Neuronal stem cell (in vitro differentiated cells): ENCODE measurements around the gene PISD.

Source experiments
- DNase-seq: peaks from one replicate; pipeline ENCODE4 v3.0.0-alpha.2; 2013; ENCODE audit warnings: low spot score
- H2AFZ ChIP-seq: one replicate; pipeline ENCODE4 v1.6.1; 2013; ENCODE audit warnings: mild to moderate bottlenecking, low read length, inconsistent platforms
- H2AK5ac ChIP-seq: 2 replicates; pipeline ENCODE4 v1.6.1; 2013; ENCODE audit warnings: low read depth, mild to moderate bottlenecking, inconsistent platforms, low read length, moderate library complexity, mixed read lengths
- H2BK120ac ChIP-seq: 2 replicates; pipeline ENCODE4 v1.6.1; 2013; ENCODE audit warnings: low read depth, mild to moderate bottlenecking, inconsistent platforms, low read length, moderate library complexity, mixed read lengths
- H2BK12ac ChIP-seq: one replicate; pipeline ENCODE4 v1.6.1; 2013; ENCODE audit warnings: low read length, inconsistent platforms
- H2BK15ac ChIP-seq: 2 replicates; pipeline ENCODE4 v1.6.1; 2013; ENCODE audit warnings: mild to moderate bottlenecking, low read length, inconsistent platforms, mixed read lengths
- H2BK5ac ChIP-seq: one replicate; pipeline ENCODE4 v1.6.1; 2013; ENCODE audit warnings: inconsistent platforms, mild to moderate bottlenecking, low read length, moderate library complexity
- H3K14ac ChIP-seq: one replicate; pipeline ENCODE4 v1.6.1; 2013; ENCODE audit warnings: low read length, inconsistent platforms
- H3K18ac ChIP-seq: 2 replicates; pipeline ENCODE4 v1.6.1; 2013; ENCODE audit warnings: low read length, inconsistent platforms
- H3K23ac ChIP-seq: 2 replicates; pipeline ENCODE4 v1.6.1; 2013; ENCODE audit warnings: low read depth, mild to moderate bottlenecking, mixed read lengths, low read length, inconsistent platforms; ENCODE audit not compliant: poor library complexity
- H3K27ac ChIP-seq: replicated peaks from 3 replicates; pipeline ENCODE4 v1.5.1; 2013; ENCODE audit warnings: low read length, inconsistent platforms
- H3K27me3 ChIP-seq, 3 experiments: 2 replicates each; pipeline ENCODE4 v1.6.1; 2013; ENCODE audit warnings: low read length in 3 of 3, mild to moderate bottlenecking in 2 of 3, inconsistent platforms in 1 of 3, low read depth in 1 of 3, mixed read lengths in 1 of 3, moderate library complexity in 1 of 3; ENCODE audit not compliant: control insufficient read depth in 3 of 3, insufficient read depth in 3 of 3
- H3K36me3 ChIP-seq, 2 donors: replicated peaks in 1 of 2; 2 replicates each; pipeline ENCODE4 v1.6.1; 2013; ENCODE audit warnings: low read length in 2 of 2; ENCODE audit not compliant: control insufficient read depth in 2 of 2, insufficient read depth in 2 of 2
- H3K4ac ChIP-seq: 2 replicates; pipeline ENCODE4 v1.6.1; 2013; ENCODE audit warnings: inconsistent platforms, mild to moderate bottlenecking, low read length, moderate library complexity
- H3K4me1 ChIP-seq, 2 donors: 1 replicate in 1 of 2; 2 replicates in 1 of 2; pipeline ENCODE4 v1.6.1; 2013; ENCODE audit warnings: low read length in 2 of 2, low read depth in 1 of 2; ENCODE audit not compliant: control insufficient read depth in 2 of 2, insufficient read depth in 1 of 2
- H3K4me2 ChIP-seq: one replicate; pipeline ENCODE4 v1.6.1; 2013; ENCODE audit warnings: mild to moderate bottlenecking, low read length, inconsistent platforms; ENCODE audit not compliant: insufficient read depth, poor library complexity, severe bottlenecking
- H3K4me3 ChIP-seq, 2 donors: 2 replicates each; pipeline ENCODE4 v1.5.1; 2013; ENCODE audit warnings: low read length in 2 of 2, mild to moderate bottlenecking in 2 of 2, inconsistent platforms in 1 of 2, moderate library complexity in 1 of 2
- H3K79me1 ChIP-seq: one replicate; pipeline ENCODE4 v1.6.1; 2013; ENCODE audit warnings: low read depth, mild to moderate bottlenecking, inconsistent platforms, low read length, moderate library complexity
- H3K9ac ChIP-seq: one replicate; pipeline ENCODE4 v1.6.1; 2013; ENCODE audit warnings: mild to moderate bottlenecking, low read depth, low read length, inconsistent platforms; ENCODE audit not compliant: poor library complexity
- H3K9me3 ChIP-seq, 2 donors: replicated peaks in 1 of 2; 2 replicates each; pipeline versions ENCODE3 to v1.6.1; 2013; ENCODE audit warnings: low read length in 2 of 2, mild to moderate bottlenecking in 2 of 2, inconsistent platforms in 1 of 2, low read depth in 1 of 2, mixed read lengths in 1 of 2, moderate library complexity in 1 of 2; ENCODE audit not compliant: control insufficient read depth in 2 of 2, insufficient read depth in 1 of 2
- H4K8ac ChIP-seq: one replicate; pipeline ENCODE4 v1.6.1; 2013; ENCODE audit warnings: low read depth, mild to moderate bottlenecking, inconsistent platforms, low read length, moderate library complexity
- H4K91ac ChIP-seq: one replicate; pipeline ENCODE4 v1.6.1; 2013; ENCODE audit warnings: low read length, low read depth, mild to moderate bottlenecking, inconsistent platforms; ENCODE audit not compliant: poor library complexity
- WGBS, 2 donors: extraction: QIAGEN DNeasy Blood & Tissue Kit; methylation state at CpG; one replicate each; pipeline ENCODE4 v1.1.7; 2013; ENCODE audit warnings: missing lambda C conversion rate in 2 of 2, mixed read lengths in 1 of 2; ENCODE audit not compliant: insufficient read length in 2 of 2, insufficient replicate concordance in 1 of 2; ENCODE audit errors: extremely low coverage in 2 of 2; 5-methylcytosine and 5-hydroxymethylcytosine counted together

Gene PISD

GRCh38 chr22:31682751-31683150 is 20.7 kb upstream of the PISD start:
- peaks cover 24 to 54% of the 10 kb centered on the region in 2 donors for H3K36me3 ChIP-seq
- DNase-seq: no peak
- H3K18ac ChIP-seq: no peak overlapping the region
- no peak overlapping the region for H2BK5ac ChIP-seq
- H3K4me3 ChIP-seq: no peak overlapping the region
- H3K9ac ChIP-seq: no peak overlapping the region
- no CpG with 5 or more reads among the region's 7 CpGs for WGBS, 2 donors
- H2BK12ac ChIP-seq: no peak overlapping the region
- H2AK5ac ChIP-seq: no peak overlapping the region
- no peak overlapping the region for H3K4ac ChIP-seq
- no peak overlapping the region for H3K27ac ChIP-seq
- H2BK120ac ChIP-seq: no peak overlapping the region
- no peak overlapping the region for H2BK15ac ChIP-seq
- no peaks in the 10 kb centered on the region for H3K79me1 ChIP-seq
- no peaks in the 10 kb centered on the region for H3K27me3 ChIP-seq
- H3K9me3 ChIP-seq: no peaks in the 10 kb centered on the region
- H3K4me2 ChIP-seq: no peak overlapping the region
- no peak overlapping the region for H4K91ac ChIP-seq
- H3K4me1 ChIP-seq: no peaks in the 10 kb centered on the region
- H2AFZ ChIP-seq: no peak overlapping the region
- no peak overlapping the region for H3K23ac ChIP-seq
- no peak overlapping the region for H4K8ac ChIP-seq
- H3K14ac ChIP-seq: no peak overlapping the region

GRCh38 chr22:31681349-31682345 is 19.6 kb upstream of the PISD start:
- H3K79me1 ChIP-seq: no peaks in the 10 kb centered on the region
- H3K4ac ChIP-seq: no peak overlapping the region
- DNase-seq: no peak
- no peak overlapping the region for H4K8ac ChIP-seq
- H3K4me2 ChIP-seq: no peak overlapping the region
- H3K36me3 ChIP-seq: peaks cover 24 to 45% of the 10 kb centered on the region in 2 donors
- WGBS, 2 donors: no CpG with 5 or more reads among the region's 17 CpGs
- H3K27ac ChIP-seq: no peak overlapping the region
- H3K18ac ChIP-seq: no peak overlapping the region
- no peak overlapping the region for H2AFZ ChIP-seq
- H4K91ac ChIP-seq: no peak overlapping the region
- H2BK15ac ChIP-seq: no peak overlapping the region
- peak overlapping the region; percentile 51 for H3K9ac ChIP-seq
- H3K4me3 ChIP-seq: peak overlapping the region in 1 of 2 donors; percentile 37
- H2BK12ac ChIP-seq: no peak overlapping the region
- no peak overlapping the region for H2BK5ac ChIP-seq
- H2AK5ac ChIP-seq: no peak overlapping the region
- no peaks in the 10 kb centered on the region for H3K4me1 ChIP-seq
- H3K14ac ChIP-seq: no peak overlapping the region
- H3K23ac ChIP-seq: no peak overlapping the region
- no peaks in the 10 kb centered on the region for H3K9me3 ChIP-seq
- H2BK120ac ChIP-seq: no peak overlapping the region
- no peaks in the 10 kb centered on the region for H3K27me3 ChIP-seq

- peaks cover 22 to 39% of the 10 kb centered on the region in 2 donors for H3K36me3 ChIP-seq
- no peak overlapping the region for H3K23ac ChIP-seq
- no peak overlapping the region for H3K4ac ChIP-seq
- no peak overlapping the region for H3K4me3 ChIP-seq
- no peak overlapping the region for H3K14ac ChIP-seq
- H3K18ac ChIP-seq: no peak overlapping the region
- DNase-seq: no peak
- no peak overlapping the region for H3K27ac ChIP-seq
- H2AK5ac ChIP-seq: no peak overlapping the region
- no peak overlapping the region for H2BK12ac ChIP-seq
- H3K27me3 ChIP-seq: no peaks in the 10 kb centered on the region
- no peak overlapping the region for H2BK120ac ChIP-seq
- no peak overlapping the region for H4K91ac ChIP-seq
- no peak overlapping the region for H3K4me2 ChIP-seq
- no peak overlapping the region for H2BK5ac ChIP-seq
- H3K9me3 ChIP-seq: no peaks in the 10 kb centered on the region
- no peak overlapping the region for H3K9ac ChIP-seq
- H3K4me1 ChIP-seq: no peaks in the 10 kb centered on the region
- H2AFZ ChIP-seq: no peak overlapping the region
- H3K79me1 ChIP-seq: no peaks in the 10 kb centered on the region
- no peak overlapping the region for H2BK15ac ChIP-seq
- no CpG with 5 or more reads among the region's 9 CpGs for WGBS, 2 donors
- H4K8ac ChIP-seq: no peak overlapping the region
Measured at GRCh38 chr22:31680861-31681341, 18.9 kb upstream of the PISD start.

GRCh38 chr22:31678748-31679147 is 16.7 kb upstream of the PISD start:
- no peaks in the 10 kb centered on the region for H3K27me3 ChIP-seq
- peak overlapping the region; percentile 31 for H4K8ac ChIP-seq
- no peak overlapping the region for H2BK5ac ChIP-seq
- no peak overlapping the region for H2AFZ ChIP-seq
- no peak overlapping the region for H3K18ac ChIP-seq
- no peak overlapping the region for H3K4me3 ChIP-seq
- H3K27ac ChIP-seq: no peak overlapping the region
- H3K9ac ChIP-seq: no peak overlapping the region
- peaks cover 7 to 18% of the 10 kb centered on the region in 2 donors for H3K36me3 ChIP-seq
- H3K23ac ChIP-seq: no peak overlapping the region
- no peaks in the 10 kb centered on the region for H3K9me3 ChIP-seq
- H4K91ac ChIP-seq: no peak overlapping the region
- H2BK12ac ChIP-seq: no peak overlapping the region
- no peak for DNase-seq
- no CpG with 5 or more reads among the region's 7 CpGs for WGBS, 2 donors
- H3K4me2 ChIP-seq: no peak overlapping the region
- no peak overlapping the region for H2AK5ac ChIP-seq
- no peaks in the 10 kb centered on the region for H3K4me1 ChIP-seq
- H3K14ac ChIP-seq: no peak overlapping the region
- H3K79me1 ChIP-seq: no peaks in the 10 kb centered on the region
- no peak overlapping the region for H3K4ac ChIP-seq
- H2BK15ac ChIP-seq: no peak overlapping the region
- no peak overlapping the region for H2BK120ac ChIP-seq
